ENCODE data around the gene ABO. TPM values are rescaled to one million over a fixed set of nuclear protein-coding genes. Genes with fewer than 3 reads are reported as not detected.

The ABO gene
- total and polyA plus RNA-seq, 8 donors: 2.6 to 7.9 (median 5.0) TPM

GRCh38 chr9:133280392-133280791, 5.4 kb upstream of the ABO start:
- intact Hi-C loops (cut with DNase I): no loop called here
- no peak for ATAC-seq
- H3K4me1 ChIP-seq: peaks cover 0 to 4% of the 10 kb centered on the region in 2 donors
- no peak overlapping the region for H3K4me3 ChIP-seq
- no peak for DNase-seq
- peaks cover 0 to 5% of the 10 kb centered on the region in 2 donors for H3K9me3 ChIP-seq
- H3K36me3 ChIP-seq: no peaks in the 10 kb centered on the region
- H3K27me3 ChIP-seq: peaks cover 5 to 27% of the 10 kb centered on the region in 2 donors
- TF ChIP-seq CTCF (IDR thresholded peaks at IDR 0.05): no peak
- H3K27ac ChIP-seq: no peak overlapping the region

- Histone ChIP-seq H3K4me3 (no peak overlapping the region), H3K4me1 (peaks cover 0 to 13% of the 10 kb centered on the region in 2 donors), H3K27ac (no peak overlapping the region), H3K36me3 (no peaks in the 10 kb centered on the region), H3K9me3 (peaks cover 0 to 5% of the 10 kb centered on the region in 2 donors), H3K27me3 (peaks cover 14 to 45% of the 10 kb centered on the region in 2 donors)
- TF ChIP-seq CTCF (IDR thresholded peaks at IDR 0.05): no peak
- intact Hi-C loops (cut with DNase I): no loop called here
- DNase-seq (no peak), ATAC-seq (no peak)
Measured at GRCh38 chr9:133278161-133279114, 3.4 kb upstream of the ABO start.

DNA sequence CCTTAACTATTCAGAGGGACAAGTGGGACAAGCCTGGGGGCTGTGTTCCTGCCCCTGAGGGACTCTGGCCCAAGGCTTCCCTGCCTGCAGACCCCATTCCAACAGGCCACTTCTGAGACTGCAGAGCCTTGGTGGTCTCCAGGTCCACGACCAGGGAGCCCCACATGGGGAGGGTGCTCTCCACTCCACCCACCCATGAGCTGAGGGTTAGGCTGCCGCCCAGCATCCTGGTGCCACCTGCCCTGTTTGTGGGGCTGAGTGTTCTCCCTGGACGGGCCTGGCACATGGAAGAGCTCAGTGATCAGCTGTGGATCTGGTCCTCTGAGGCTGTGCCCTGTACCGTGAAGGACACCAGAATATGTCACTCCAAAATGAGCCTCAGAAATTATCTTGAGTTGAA, 2.5 kb upstream of the ABO start:
- TF ChIP-seq CTCF (IDR thresholded peaks at IDR 0.05): no peak

GRCh38 chr9:133276923-133277322, 1.9 kb upstream of the ABO start:
- no peak overlapping the region for H3K27ac ChIP-seq
- ATAC-seq (no peak), DNase-seq (no peak)
- H3K4me1 ChIP-seq: peaks cover 0 to 13% of the 10 kb centered on the region in 2 donors
- intact Hi-C loops (cut with DNase I): no loop called here
- no peak overlapping the region for H3K4me3 ChIP-seq
- no peak for TF ChIP-seq CTCF (IDR thresholded peaks at IDR 0.05)
- peaks cover 14 to 45% of the 10 kb centered on the region in 2 donors for H3K27me3 ChIP-seq
- peaks cover 0 to 5% of the 10 kb centered on the region in 2 donors for H3K9me3 ChIP-seq
- H3K36me3 ChIP-seq: no peaks in the 10 kb centered on the region

More for the DNA sequence above, 2.5 kb upstream of the ABO start:
- no peak for DNase-seq
- peaks cover 0 to 5% of the 10 kb centered on the region in 2 donors for H3K9me3 ChIP-seq
- intact Hi-C loops (cut with DNase I): no loop called here
- no peaks in the 10 kb centered on the region for H3K36me3 ChIP-seq
- peaks cover 0 to 13% of the 10 kb centered on the region in 2 donors for H3K4me1 ChIP-seq
- peaks cover 14 to 45% of the 10 kb centered on the region in 2 donors for H3K27me3 ChIP-seq
- no peak for ATAC-seq
- H3K27ac ChIP-seq: no peak overlapping the region
- no peak overlapping the region for H3K4me3 ChIP-seq
